GM19372 (cell line): Measurements from ENCODE around the gene GCK.

Experiments
- ATAC-seq: cut with Tn5 transposase; IDR thresholded peaks from one replicate; pipeline ENCODE4 v1.9.1; 2021; ENCODE audit warnings: mild to moderate bottlenecking, low read depth, moderate library complexity; ENCODE audit not compliant: unreplicated experiment

GCK gene

GRCh38 chr7:44108768-44109750 is 80.2 kb downstream of the GCK start:
- ATAC-seq = no peak

DNA sequence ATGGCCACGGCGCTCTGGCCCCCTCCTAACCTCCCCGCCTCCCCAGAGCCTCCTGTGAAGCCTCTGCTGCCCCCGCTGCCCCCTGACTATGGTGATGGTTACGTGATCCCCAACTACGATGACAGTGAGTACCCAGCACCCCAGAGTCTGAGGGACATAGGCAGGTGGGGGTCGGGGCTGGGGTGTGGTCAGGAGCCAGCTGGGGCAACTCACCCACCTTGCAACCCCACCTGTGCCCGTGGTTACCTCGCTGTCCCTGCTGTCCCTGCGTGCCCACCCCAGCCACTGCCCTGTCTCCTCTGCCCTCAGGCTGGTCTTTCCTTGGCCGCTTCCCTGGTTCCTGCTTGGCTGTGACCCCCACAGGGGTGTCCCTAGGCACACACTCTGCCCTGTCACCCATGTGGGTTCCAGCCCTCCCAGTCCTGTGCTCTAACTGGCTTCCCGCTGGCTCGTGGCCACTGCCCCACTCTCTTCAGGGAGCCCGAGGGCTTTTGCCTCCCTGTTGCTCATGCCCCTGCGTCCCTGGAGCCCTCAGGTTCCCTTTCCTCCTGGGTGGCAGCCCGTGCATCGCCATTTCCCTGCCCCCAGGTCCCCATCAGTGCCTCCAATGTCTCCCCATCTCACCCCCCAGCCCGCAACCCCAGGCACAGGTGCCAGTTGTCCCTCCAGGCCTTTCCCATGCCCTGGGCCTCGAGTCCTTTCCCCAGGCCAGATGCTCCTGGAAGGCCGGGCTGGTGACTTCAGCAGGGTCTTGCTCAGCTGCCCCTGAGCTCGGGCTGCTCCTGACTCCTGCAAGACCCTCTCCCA is 81.1 kb downstream of the GCK start:
- ATAC-seq = no peak

DNA sequence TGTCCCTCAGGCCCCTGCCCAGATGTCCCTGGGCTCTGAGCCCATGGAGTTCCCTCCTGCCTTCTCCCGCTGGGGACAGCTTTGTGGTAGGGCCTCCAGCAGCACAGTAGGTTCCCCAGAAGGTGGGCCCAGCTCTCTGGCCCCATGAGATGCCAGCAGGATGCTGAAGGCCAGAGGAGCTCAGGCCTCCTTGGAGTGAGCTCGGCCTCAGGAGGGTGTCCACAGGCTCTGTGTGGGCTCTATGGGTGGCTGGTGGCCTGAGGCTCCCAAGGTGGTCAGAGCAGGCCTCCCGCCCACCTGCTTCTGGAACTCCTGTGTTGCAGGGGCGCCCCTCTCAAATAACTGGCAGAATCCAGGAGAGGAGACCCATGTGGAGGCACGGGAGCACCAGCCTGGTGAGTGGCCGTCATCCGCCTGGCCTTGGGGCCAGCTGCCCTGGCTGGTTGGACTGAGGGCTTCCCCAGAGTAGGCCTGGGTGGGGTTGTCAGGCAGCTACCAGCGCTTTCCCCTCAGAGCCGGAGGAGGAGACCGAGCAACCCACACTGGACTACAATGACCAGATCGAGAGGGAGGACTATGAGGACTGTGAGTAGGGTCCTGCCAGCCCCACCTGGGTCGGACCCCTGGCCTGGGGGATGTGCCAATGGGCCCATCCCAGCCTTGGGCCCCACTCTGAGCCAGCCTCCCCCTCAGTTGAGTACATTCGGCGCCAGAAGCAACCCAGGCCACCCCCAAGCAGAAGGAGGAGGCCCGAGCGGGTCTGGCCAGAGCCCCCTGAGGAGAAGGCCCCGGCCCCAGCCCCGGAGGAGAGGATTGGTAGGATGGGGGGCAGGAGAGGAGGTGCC is 81.9 kb downstream of the GCK start:
- ATAC-seq = no peak

GRCh38 chr7:44106311-44107065 is 82.8 kb downstream of the GCK start:
- no peak for ATAC-seq

DNA sequence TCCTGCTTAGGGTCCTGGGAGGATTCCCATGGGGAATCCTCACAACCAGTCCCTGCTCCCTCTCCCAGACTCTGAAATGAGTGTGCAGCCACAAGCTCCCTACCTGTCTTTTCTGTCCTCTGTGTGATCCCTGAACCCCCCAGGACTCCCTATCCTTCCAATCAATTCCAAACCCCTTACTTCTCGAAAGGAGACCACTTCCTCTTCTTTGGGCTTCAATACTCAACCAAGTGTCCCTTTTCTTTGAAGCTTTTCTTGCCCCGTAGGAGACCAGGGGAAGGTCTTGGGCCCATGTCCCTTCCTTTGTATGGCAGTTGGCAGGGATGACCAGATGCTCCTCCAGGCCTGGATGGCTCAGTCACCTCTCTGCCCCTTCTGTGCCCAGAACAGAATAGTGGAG is 83.4 kb downstream of the GCK start:
- ATAC-seq = no peak

DNA sequence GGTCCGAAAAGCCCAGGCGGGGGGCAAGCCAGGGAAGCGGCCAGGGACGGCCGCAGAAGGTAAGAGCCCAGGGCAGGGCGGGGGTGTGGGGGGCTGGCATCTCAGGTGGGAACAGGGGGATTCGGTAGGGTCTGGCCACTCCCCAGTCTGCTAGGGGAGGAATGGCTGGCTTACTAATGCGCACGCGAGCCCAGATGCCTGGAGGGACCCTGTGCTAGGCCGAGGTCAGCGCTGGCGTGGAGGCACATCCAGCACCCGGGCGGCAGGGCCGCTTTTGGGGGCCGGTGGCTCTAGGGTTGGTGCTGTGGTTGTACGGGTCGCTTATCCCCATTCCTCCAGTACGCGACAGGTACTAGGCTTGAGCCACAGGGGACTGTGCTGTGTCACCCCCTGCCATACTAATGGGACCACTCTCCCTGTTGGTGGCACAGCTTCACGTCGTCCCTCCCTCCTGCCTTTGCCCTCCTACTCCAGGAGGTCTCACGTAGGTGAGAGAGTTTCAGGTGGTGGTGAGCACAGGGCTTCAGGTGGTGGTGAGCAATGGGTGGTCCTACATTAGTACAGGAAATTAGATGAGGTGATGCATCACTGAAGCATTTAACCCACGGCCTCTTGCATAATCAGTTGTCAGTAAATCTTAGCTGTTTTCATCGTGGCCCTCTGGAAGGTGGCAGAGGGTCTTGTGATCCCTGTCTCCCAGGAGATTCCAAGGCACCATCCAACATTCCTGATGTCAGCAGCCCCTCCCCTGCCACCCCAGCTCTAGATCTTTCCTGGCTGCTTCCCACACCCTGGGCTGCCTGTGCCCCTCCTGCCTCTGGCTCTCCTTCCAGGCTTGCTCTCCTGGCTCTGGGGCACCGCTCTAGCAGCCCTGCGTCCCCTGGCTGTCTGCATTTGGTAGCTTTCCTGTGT is 84.1 kb downstream of the GCK start:
- ATAC-seq = no peak

- ATAC-seq = no peak
Observed at GRCh38 chr7:44103923-44104859, 85.0 kb downstream of the GCK start, which contains the start of gene AEBP1. Gene AEBP1, plus strand, starts transcription at chr7:44104345. Its CDS starts 321 bp downstream, at chr7:44104666.

DNA sequence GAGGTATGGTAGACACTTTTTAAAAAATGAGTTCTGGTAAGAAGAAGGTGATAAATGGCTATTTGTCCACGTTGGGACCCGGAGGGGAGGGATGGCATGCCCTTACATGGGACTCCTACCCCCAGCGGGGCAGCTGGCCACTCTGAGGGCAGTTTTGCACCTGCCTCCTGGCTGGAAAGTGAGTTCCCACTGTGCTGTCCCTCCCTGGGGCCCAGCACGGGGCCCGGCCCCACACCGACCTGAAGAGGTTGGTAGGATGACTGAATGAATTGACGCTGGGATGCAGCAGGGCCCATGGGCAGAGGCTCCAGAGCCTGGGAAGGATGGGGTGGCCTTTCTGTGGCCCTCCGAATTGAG is 85.7 kb downstream of the GCK start:
- ATAC-seq = no peak

GRCh38 chr7:44102846-44103565 is 86.2 kb downstream of the GCK start:
- ATAC-seq = no peak

DNA sequence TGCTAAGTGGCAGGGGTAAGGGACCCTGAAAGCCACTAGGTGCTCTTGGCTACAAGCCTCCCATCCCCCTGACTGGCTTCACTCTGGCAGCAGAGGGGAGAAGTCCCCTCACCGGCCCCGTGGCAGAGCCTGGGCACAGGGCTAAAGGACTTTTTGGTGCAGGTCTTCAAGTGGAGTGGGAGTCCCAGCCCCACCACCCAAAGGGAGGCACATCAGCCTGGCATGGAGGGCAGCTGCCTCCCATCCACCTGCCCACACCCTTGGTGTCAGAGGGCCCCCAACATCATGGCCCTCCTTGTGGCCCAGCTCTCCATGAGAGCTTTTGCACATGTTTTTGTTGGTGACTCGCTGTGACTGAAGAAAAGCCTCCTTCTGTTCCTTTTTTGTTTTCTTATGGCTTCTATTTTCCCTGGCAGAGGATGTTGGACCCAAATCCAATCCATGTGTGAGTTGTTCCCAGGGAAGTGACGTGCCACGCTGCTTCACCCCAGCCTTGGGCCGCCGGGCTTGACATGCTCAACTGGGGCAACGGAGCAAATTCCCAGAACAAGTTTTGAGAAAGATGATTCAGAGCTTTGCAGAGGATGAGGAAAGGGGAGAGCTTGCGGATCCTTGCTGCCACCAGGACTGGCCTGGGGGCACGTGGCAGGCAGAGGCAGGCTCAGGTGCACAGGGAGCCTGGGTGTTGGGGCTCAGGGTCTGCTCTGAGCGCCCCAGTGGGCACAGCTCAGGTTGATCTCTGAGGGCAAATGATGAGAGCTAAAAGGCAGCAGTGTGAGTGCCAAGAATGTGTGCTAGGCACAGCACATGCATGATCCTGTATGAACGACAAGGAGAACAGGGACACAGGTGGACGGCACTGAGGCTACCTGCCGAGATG is 87.0 kb downstream of the GCK start:
- ATAC-seq = no peak

DNA sequence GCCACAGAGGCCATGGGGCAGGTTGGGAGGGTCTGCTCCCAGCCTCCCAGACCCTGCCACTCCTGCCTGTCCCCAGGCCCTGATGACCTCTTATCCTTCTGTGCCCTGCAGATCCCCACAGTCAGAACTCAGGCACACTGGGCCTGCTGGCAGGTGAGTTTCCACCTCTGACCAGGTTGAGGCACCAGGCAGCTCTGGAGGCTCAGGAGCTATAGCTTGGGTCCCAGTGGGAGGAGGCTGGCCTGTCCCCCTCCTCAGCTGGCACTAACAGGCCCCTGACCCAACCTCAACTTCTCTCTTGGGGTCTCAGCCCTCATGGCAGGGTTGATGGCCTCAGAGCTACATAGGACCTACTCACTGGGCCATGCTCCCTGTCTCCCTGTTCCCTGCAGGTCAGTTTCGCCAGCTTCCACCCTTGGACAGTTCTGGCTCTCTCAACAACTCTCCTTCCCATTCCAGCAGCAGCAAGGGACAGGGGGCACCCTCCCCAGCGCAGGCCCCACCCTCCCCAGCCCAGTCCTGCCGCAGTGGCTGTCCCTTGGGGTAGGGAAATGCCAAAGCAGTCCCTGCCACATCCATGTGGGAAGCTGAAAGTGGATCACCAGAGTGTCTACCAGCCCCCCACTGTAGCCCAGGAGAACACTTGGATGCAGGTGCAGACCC is 87.8 kb downstream of the GCK start:
- no peak for ATAC-seq

DNA sequence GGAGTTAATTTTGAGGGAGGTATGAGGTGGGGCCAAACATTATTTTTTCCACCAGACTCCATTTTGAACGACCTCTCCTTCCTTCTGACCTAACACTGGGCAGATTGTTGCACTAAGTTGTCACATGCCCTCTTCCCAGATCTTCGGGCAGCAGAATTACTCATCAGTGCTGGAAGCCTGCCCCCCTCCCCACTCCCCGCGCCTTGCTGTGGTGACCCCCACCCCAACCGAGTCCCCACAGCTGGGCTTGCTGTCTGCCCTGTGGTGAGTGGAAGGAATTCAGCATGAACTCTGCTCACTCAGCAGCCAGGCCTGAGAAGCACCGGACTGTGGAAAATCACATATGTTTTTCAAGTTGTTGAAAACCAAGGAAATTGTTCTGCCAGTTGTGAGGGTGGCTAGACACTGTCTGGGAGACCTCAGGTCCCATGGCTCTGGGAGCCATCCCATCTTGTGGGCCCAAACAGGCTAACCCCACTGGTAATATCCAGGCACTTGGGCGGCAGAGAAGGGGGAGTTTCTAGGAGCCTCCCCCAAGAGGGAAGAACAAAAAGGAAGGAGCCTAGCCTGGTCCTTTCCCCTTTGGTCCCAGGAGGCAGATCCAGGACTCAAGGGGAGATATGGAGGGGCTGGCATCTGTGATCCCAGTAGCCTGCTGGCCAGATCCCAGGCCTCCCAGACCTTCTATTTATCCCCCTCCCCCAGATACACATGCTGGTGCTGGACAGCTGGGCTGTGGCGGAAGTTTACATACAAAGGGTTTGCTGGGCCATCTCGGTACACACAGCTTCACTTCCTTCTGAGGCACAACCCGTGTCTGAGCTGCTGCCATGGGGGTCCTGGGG is 88.6 kb downstream of the GCK start:
- ATAC-seq = no peak

DNA sequence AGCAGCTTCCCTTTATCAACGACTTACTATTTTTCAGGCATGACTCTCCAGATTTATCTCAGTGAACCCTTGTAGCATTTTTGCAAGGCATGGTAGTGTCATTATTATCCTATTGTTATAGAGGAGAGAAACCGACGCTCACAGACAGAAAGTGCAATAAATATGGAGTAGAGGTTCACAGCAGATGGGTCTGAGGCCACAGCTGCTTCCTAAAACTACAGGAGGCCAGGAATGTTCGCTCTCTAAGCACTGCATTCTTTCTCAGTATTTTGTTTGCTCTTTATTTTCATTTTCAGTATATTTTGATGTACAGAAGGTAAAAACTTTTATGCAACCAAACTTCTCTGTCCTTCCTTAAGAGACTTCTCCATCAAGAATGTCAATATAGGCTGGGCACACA is 89.6 kb downstream of the GCK start:
- ATAC-seq = no peak

GRCh38 chr7:44098092-44099068 is 90.9 kb downstream of the GCK start:
- ATAC-seq = no peak
